Activated CD8-positive, alpha-beta memory T cell treated with anti-CD3 and anti-CD28 coated beads for 24 hours (primary cell): Measurements from ENCODE around the gene SRGAP1.

Source experiments
- DNase-seq: peaks from one replicate; pipeline ENCODE4 v3.0.0-alpha.2; 2020

SRGAP1 gene

GRCh38 chr12:63941166-63941800 is 96.8 kb downstream of the SRGAP1 start:
- DNase-seq: no peak

GRCh38 chr12:63941879-63942278 is 97.4 kb downstream of the SRGAP1 start:
- DNase-seq: no peak

GRCh38 chr12:63942464-63943241 is 98.2 kb downstream of the SRGAP1 start:
- DNase-seq: no peak

GRCh38 chr12:63944034-63944579 is 99.6 kb downstream of the SRGAP1 start:
- DNase-seq: no peak

- no peak for DNase-seq
These were observed 100.2 kb downstream of the SRGAP1 start for GRCh38 chr12:63944586-63945228.

- no peak for DNase-seq
These were observed 101.3 kb downstream of the SRGAP1 start for GRCh38 chr12:63945777-63946176.

GRCh38 chr12:63948211-63948610 is 103.7 kb downstream of the SRGAP1 start:
- DNase-seq: no peak

- DNase-seq: no peak
These were observed 105.4 kb downstream of the SRGAP1 start for GRCh38 chr12:63949902-63950301.

GRCh38 chr12:63952995-63953394 is 108.5 kb downstream of the SRGAP1 start:
- no peak for DNase-seq

- no peak for DNase-seq
These were observed 111.5 kb downstream of the SRGAP1 start for GRCh38 chr12:63955831-63956666.

GRCh38 chr12:63957496-63957895 is 113.0 kb downstream of the SRGAP1 start:
- no peak for DNase-seq

GRCh38 chr12:63958876-63959580 is 114.5 kb downstream of the SRGAP1 start:
- DNase-seq: no peak

- DNase-seq: no peak
These were observed 116.5 kb downstream of the SRGAP1 start for GRCh38 chr12:63961048-63961447.

- DNase-seq: no peak
These were observed 117.0 kb downstream of the SRGAP1 start for GRCh38 chr12:63961543-63961942.

GRCh38 chr12:63963868-63964267 is 119.4 kb downstream of the SRGAP1 start:
- DNase-seq: no peak

- no peak for DNase-seq
These were observed 119.8 kb downstream of the SRGAP1 start for GRCh38 chr12:63964301-63964700.

- DNase-seq: no peak
These were observed 121.6 kb downstream of the SRGAP1 start for GRCh38 chr12:63965936-63966605.

GRCh38 chr12:63966606-63966975 is 122.1 kb downstream of the SRGAP1 start:
- DNase-seq: no peak

GRCh38 chr12:63967358-63968145 is 123.1 kb downstream of the SRGAP1 start:
- DNase-seq: no peak

- DNase-seq: no peak
These were observed 124.2 kb downstream of the SRGAP1 start for GRCh38 chr12:63968673-63969072.

- DNase-seq: no peak
These were observed 132.4 kb downstream of the SRGAP1 start for GRCh38 chr12:63976902-63977395.
